Measurements from ENCODE around the gene ADAMTS12. TPM values are rescaled to one million over a fixed set of nuclear protein-coding genes. Genes with fewer than 3 reads are reported as not detected.

The ADAMTS12 gene
- total and polyA plus RNA-seq, 4 donors, result 0.49 to 6.4 (median 2.3) TPM

- TF ChIP-seq MAX (IDR thresholded peaks at IDR 0.05) (no peak), JUND (IDR thresholded peaks at IDR 0.05) (no peak), RAD21 (IDR thresholded peaks at IDR 0.05) (no peak)
Observed at GRCh38 chr5:33662722-33663427, 228.9 kb downstream of the ADAMTS12 start (continued).

DNA sequence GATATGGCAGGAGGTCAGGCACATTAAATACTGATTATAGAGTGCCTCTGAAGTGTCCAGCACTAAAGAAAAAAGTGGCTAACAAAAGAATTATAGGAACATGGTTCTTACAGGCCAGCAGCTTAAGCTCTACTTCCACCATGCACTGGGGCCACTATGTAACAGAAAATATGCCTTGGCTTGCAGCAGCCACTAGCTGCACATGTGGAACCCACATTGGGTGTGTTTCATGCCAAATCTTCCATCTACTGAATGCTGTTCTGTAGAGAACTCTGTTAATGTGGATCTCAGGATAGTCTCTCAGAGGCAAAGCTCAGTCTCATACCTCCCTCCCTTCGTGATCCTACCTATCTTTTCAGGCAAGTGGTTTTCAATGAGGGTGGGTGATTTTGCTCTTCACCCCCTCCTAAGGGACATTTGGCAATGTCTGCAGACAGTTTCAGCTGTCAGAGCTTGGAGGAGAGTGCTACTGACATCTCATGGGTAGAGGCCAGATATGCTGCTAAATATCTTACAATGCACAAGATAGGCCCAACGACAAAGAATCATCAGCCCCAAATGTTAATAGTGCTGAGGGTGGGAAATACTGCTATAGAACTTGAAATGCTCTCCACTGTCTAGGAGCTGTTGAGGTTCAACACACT lies 232.1 kb downstream of the ADAMTS12 start:
- 89% methylated on average over 2 of the region's 2 CpGs for WGBS
- Histone ChIP-seq H3K36me3 (ENCODE audit: control insufficient read depth in 4 of 4, insufficient read depth in 3 of 4, low read depth in 1 of 4, low read length in 3 of 4) (no peaks in the 10 kb centered on the region), H3K27me3 (ENCODE audit: control insufficient read depth in 4 of 4, insufficient read depth in 4 of 4, low read length in 3 of 4) (no peaks in the 10 kb centered on the region), H3K9me3 (ENCODE audit: control insufficient read depth in 4 of 4, low read length in 3 of 4) (no peaks in the 10 kb centered on the region), H3K9ac (ENCODE audit: low read depth in 1 of 2, low read length in 2 of 2) (no peak overlapping the region), H3K27ac (ENCODE audit: low read depth in 1 of 2, low read length in 2 of 2) (no peak overlapping the region), H3K4me1 (ENCODE audit: control insufficient read depth in 4 of 4, insufficient read depth in 4 of 4, low read length in 3 of 4) (no peaks in the 10 kb centered on the region), H3K4me3 (ENCODE audit: low read depth in 1 of 3, low read length in 3 of 3) (no peak overlapping the region)
- TF ChIP-seq, protein P1, sequence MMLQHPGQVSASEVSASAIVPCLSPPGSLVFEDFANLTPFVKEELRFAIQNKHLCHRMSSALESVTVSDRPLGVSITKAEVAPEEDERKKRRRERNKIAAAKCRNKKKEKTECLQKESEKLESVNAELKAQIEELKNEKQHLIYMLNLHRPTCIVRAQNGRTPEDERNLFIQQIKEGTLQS (IDR thresholded peaks at IDR 0.05), result no peak
- no peak for DNase-seq (ENCODE audit: low spot score)

DNA sequence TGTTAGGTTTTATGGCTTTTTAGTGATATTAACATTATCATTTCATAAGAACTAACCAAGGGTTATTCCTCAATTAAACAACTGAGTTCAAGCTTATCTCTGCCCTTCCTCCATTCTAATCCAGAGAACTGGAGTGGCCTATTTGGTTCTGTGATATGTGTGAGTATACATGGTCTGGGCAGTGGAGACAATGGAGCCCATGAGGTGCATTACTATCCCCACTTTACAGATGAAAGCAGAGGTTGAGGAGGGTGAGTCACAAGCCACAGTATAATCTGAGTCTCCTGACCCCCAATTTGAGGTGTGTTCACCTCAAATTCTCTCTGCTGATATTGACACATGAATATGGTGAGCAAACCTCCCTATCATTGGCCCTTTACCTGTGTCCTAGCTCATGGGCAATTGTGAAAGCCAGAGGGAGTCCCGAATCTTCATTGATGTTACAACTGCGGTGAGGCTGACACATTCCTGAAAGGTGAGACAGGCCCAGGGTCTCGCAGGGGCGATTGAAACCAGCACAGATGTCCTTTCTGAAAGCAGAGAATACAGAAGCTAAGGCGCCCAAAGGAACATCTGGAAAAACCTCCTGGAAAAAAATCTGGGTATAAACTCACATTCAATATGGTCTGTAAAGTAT lies 233.9 kb downstream of the ADAMTS12 start:
- Histone ChIP-seq H3K36me3 (ENCODE audit: control insufficient read depth in 4 of 4, insufficient read depth in 3 of 4, low read depth in 1 of 4, low read length in 3 of 4) (no peaks in the 10 kb centered on the region), H3K4me3 (ENCODE audit: low read depth in 1 of 3, low read length in 3 of 3) (no peak overlapping the region), H3K27me3 (ENCODE audit: control insufficient read depth in 4 of 4, insufficient read depth in 4 of 4, low read length in 3 of 4) (no peaks in the 10 kb centered on the region), H3K9ac (ENCODE audit: low read depth in 1 of 2, low read length in 2 of 2) (no peak overlapping the region), H3K4me1 (ENCODE audit: control insufficient read depth in 4 of 4, insufficient read depth in 4 of 4, low read length in 3 of 4) (no peaks in the 10 kb centered on the region), H3K27ac (ENCODE audit: low read depth in 1 of 2, low read length in 2 of 2) (no peak overlapping the region), H3K9me3 (ENCODE audit: control insufficient read depth in 4 of 4, low read length in 3 of 4) (no peaks in the 10 kb centered on the region)
- no peak for DNase-seq (ENCODE audit: low spot score)
- 87% methylated on average over 5 of the region's 5 CpGs for whole genome bisulfite sequencing
- no peak for TF ChIP-seq RAD21 (IDR thresholded peaks at IDR 0.05)
- TF ChIP-seq REST (IDR thresholded peaks at IDR 0.05), result no peak
- TF ChIP-seq MAX (IDR thresholded peaks at IDR 0.05), result no peak
- TF ChIP-seq JUND (IDR thresholded peaks at IDR 0.05), result no peak
- no peak for TF ChIP-seq NR2F2 (IDR thresholded peaks at IDR 0.05)
- no peak for TF ChIP-seq TAF1 (conservative IDR thresholded peaks at IDR 0.05)
- TF ChIP-seq, protein P2, sequence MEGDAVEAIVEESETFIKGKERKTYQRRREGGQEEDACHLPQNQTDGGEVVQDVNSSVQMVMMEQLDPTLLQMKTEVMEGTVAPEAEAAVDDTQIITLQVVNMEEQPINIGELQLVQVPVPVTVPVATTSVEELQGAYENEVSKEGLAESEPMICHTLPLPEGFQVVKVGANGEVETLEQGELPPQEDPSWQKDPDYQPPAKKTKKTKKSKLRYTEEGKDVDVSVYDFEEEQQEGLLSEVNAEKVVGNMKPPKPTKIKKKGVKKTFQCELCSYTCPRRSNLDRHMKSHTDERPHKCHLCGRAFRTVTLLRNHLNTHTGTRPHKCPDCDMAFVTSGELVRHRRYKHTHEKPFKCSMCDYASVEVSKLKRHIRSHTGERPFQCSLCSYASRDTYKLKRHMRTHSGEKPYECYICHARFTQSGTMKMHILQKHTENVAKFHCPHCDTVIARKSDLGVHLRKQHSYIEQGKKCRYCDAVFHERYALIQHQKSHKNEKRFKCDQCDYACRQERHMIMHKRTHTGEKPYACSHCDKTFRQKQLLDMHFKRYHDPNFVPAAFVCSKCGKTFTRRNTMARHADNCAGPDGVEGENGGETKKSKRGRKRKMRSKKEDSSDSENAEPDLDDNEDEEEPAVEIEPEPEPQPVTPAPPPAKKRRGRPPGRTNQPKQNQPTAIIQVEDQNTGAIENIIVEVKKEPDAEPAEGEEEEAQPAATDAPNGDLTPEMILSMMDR (IDR thresholded peaks at IDR 0.05; ENCODE audit: low read depth, low read length, missing input control), result no peak
- TF ChIP-seq RXRA (IDR thresholded peaks at IDR 0.05), result no peak
- TF ChIP-seq EGR1 (IDR thresholded peaks at IDR 0.05; ENCODE audit: low read depth in 2 of 2), result no peak
- no peak for TF ChIP-seq SP1 (IDR thresholded peaks at IDR 0.05)
- TF ChIP-seq, protein P3, sequence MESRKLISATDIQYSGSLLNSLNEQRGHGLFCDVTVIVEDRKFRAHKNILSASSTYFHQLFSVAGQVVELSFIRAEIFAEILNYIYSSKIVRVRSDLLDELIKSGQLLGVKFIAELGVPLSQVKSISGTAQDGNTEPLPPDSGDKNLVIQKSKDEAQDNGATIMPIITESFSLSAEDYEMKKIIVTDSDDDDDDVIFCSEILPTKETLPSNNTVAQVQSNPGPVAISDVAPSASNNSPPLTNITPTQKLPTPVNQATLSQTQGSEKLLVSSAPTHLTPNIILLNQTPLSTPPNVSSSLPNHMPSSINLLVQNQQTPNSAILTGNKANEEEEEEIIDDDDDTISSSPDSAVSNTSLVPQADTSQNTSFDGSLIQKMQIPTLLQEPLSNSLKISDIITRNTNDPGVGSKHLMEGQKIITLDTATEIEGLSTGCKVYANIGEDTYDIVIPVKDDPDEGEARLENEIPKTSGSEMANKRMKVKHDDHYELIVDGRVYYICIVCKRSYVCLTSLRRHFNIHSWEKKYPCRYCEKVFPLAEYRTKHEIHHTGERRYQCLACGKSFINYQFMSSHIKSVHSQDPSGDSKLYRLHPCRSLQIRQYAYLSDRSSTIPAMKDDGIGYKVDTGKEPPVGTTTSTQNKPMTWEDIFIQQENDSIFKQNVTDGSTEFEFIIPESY (IDR thresholded peaks at IDR 0.05), result no peak
- no peak for TF ChIP-seq FOXA2 (IDR thresholded peaks at IDR 0.05)
- no peak for TF ChIP-seq YY1 (IDR thresholded peaks at IDR 0.05)
- TF ChIP-seq, protein P1 (IDR thresholded peaks at IDR 0.05), result no peak

All from liver (tissue), 9 donors.